GM12875 (cell line): ENCODE results near the gene KMO.

Source experiments
- H3K4me3 ChIP-seq: one replicate; pipeline ENCODE4 v1.5.1; 2011; ENCODE audit warnings: low read depth, low read length, control low read depth
- TF ChIP-seq, protein P1 (sequence below): IDR thresholded peaks from 2 replicates; pipeline ENCODE4 v1.5.1; 2011; ENCODE audit warnings: low read depth, mild to moderate bottlenecking, control low read depth, inconsistent platforms, low read length, moderate library complexity, borderline replicate concordance; ENCODE audit not compliant: insufficient read depth

KMO gene

DNA sequence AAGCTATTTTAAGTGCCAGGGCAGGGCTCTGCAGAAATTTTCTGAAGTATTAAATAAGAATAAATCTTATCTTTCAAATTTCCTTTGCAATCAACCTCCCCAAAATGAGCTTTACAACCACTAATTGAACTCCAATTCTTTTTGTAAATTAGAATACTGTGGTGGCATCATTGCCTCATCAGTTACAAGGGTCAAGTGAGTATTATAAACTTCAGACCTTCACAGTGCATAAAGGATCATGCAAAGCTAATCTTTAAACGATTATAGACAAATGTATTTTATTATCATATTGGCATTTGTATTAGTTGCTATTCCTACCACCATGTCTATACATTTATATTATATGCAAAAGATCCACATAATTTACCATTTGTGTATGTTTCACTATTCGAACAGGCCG is 100.8 kb downstream of the KMO start:
- TF ChIP-seq, protein P1, sequence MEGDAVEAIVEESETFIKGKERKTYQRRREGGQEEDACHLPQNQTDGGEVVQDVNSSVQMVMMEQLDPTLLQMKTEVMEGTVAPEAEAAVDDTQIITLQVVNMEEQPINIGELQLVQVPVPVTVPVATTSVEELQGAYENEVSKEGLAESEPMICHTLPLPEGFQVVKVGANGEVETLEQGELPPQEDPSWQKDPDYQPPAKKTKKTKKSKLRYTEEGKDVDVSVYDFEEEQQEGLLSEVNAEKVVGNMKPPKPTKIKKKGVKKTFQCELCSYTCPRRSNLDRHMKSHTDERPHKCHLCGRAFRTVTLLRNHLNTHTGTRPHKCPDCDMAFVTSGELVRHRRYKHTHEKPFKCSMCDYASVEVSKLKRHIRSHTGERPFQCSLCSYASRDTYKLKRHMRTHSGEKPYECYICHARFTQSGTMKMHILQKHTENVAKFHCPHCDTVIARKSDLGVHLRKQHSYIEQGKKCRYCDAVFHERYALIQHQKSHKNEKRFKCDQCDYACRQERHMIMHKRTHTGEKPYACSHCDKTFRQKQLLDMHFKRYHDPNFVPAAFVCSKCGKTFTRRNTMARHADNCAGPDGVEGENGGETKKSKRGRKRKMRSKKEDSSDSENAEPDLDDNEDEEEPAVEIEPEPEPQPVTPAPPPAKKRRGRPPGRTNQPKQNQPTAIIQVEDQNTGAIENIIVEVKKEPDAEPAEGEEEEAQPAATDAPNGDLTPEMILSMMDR = no peak
- no peak overlapping the region for H3K4me3 ChIP-seq

DNA sequence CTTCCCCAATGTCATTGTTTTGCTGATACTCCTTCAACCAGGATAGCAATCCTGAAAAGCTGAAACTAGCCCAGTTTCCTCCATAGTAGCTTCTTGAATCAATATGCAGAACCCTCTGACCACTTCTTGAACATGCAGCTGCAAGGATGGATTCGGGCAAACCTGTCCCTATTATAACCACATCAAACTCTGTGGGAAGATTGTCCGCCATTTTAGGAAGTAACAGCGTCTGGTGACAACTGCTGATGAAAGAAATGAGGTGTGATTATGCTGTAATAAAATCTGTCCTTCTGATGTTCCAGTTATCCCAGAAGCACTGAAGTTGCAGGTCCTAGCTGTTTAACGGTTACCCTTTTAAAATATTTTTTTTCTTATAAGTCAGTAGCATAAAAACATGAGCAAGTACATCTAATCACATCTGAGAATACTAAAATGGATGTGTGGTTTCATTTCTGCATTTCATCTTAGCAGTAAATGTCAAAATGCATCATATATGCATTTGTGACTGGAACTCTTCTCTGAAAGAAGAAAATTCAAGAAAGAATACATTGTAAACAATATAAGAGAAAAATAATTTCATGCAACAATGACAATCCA is 103.5 kb downstream of the KMO start:
- H3K4me3 ChIP-seq = no peak overlapping the region

DNA sequence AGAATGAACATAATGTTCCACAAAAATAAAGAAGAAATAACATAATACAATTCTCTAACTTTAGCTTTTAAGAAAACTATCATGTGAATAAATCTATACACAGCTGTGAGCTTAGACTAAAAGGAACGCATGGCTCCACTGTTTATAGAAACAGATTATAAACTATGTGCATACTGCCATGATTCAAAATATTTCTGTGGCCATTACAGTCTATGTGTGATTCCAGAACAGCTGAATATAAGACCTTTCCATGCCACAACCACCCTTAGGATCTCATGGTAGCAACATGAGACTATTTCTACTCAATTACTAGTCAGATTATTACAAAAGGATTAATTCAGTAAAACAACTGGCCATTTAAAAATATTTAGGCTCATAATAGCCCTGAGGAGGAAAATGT is 104.1 kb downstream of the KMO start:
- TF ChIP-seq, protein P1 = no peak
- H3K4me3 ChIP-seq = no peak overlapping the region

More for the DNA sequence above, 103.5 kb downstream of the KMO start:
- TF ChIP-seq, protein P1 = no peak

DNA sequence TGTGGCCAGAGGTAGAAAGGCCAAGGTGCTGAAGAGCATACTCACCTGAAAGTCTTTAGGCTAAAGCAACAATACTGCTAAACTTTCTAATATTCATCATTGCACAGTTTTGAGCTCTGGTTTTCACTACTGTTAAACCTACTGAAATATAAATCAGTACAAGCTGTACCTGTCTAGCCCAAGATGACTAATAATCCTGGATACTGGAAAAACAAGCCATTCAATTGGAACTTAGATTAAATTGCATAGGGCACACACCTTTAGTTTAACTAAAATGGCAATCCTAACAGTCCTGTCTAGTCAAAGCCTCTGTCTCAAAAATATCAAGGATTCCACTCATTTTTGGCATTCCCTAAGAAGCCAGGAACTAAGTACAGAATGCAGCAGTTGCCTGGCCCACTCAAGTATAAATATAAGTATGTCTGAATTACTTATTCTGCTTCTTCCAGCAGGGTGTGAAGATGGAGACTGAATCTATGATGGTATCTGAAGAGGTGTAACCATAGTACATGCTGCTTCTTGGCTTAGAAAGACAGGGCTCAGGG is 104.9 kb downstream of the KMO start:
- H3K4me3 ChIP-seq = no peak overlapping the region
- TF ChIP-seq, protein P1 = no peak

DNA sequence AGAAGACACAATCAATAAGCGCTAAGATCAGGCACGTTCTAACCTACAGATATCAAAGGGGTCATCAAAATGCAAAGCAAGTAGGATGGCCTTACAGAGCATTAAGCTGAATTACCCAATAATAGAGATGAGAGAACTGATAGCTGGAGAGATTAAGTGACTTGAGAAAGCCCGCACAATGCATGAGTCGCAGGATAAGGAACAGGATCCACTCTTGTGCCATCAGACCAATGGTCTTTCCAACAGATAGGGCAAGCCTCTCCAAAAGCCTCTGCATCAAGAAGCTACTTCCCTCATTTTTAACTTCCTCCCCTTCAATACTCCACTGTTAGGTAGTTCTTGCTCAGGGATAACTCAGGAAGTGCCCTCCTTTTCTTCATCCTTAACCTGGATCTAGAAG is 105.4 kb downstream of the KMO start:
- H3K4me3 ChIP-seq = no peak overlapping the region

DNA sequence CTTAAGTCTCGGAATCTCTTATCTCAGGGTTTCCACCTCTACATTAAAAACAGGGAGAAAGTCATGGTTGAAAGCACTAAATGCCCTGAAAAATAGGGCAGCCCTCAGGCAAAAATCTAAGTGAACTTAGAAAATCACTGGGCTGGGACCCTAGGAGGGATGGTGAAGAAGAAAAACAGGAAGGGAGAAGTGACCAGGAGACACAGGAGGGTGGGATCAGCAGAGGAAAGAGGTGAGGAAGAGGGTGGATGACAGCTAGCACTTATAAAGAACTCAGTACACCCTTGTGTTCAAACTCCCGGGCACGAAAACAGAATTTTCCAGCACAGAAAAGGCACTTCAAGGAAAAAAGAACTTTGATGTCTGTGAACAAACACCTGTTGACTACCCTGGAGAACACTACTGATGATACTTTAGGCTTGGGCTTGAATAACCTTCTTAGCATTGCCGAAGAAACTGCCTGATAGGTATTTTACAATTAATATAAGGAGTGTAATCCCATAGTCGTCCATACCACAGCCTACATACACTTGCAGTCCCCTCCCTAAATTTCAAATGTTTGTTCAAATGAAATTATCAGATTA is 106.0 kb downstream of the KMO start:
- TF ChIP-seq, protein P1 = no peak

More for the DNA sequence above, 105.4 kb downstream of the KMO start:
- TF ChIP-seq, protein P1 = no peak

DNA sequence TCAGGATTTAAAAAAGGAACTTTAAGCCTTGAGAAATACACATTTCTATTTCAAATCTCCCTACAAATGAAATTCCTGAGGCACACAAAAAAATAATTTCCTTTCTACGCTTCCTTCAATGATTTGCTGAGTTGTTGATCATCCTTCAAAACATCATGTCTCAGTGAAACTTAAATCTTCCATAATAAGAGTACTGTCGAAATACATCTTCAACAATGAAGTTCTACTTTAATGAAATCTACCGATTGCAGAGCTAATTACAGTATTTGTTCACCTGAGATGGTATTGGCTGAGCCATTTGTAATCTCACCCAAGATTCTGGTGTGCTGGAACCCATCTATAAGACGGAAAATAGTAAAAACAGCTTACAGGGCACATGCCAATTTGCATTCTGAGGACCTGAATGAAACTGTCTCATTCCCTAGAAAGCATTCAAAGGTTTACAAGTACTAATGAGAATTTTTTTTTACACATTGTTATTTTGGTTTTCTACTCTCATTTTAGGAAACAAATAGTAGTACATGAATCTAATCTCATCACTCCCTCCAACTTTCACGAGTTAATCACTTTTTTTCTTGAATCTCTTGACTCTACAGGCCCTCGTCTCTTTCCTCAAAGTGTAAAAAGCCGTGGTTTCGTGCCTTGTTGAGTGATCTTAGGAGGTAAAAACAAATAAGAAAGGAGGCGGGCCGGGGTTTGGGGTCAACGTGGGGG is 106.9 kb downstream of the KMO start:
- TF ChIP-seq, protein P1 = no peak
- H3K4me3 ChIP-seq = peak overlapping the region; percentile 94

More for the DNA sequence above, 106.0 kb downstream of the KMO start:
- peak overlapping the region; percentile 34 for H3K4me3 ChIP-seq
